Choroid plexus epithelial cell (primary cell): ENCODE results near the gene RAD18.

Source experiments
- DNase-seq: peaks from one replicate; pipeline ENCODE4 v3.0.0-alpha.2; 2010; ENCODE audit warnings: low read depth
- H3K4me3 ChIP-seq: 2 replicates; pipeline ENCODE4 v1.5.1; 2011; ENCODE audit warnings: low read depth, mild to moderate bottlenecking, control low read depth, low read length, moderate library complexity
- TF ChIP-seq, protein P1 (sequence below): conservative IDR thresholded peaks from 2 replicates; pipeline ENCODE4 v1.5.1; 2011; ENCODE audit warnings: low read depth, mild to moderate bottlenecking, control low read depth, inconsistent platforms, low read length, moderate library complexity

The RAD18 gene

DNA sequence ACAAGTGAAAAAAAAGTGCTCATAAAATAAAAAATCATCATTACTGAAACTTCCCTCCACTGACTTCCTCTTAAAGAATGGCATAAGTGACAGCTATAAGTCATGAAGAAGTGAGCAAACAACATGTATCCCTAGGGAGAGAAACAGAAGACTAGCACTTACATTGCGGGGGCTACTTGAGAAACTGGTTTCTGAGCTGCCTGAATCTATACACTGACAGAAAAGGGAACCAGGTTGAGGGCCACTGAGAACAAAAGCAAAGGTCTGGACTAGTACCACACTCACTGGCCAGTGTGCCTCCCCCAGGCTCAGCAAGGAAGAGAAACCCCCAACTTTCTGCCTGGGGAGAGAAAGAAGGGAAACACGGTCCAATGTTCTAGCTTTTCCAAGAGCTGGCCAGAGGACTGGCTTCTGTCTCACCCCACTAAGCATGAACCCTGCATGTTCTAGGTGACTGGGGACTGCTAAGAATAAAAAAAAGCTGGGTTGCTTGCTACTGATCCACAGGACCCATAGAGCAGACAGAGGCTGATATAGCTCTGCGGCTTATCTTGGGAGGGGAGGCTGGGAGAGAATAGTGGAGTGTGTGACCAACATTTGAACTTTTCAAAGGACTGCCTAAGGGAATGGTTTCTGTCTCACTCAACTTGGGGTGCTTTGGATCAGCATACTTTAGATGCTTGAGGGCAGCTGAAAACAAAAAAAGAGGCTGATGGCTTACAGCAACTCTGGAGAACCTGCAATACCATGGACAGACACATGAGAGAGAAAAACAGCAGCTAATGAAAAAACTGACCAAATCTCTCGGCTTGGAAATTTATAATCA lies 8.1 kb downstream of the RAD18 start:
- H3K4me3 ChIP-seq, result no peak overlapping the region
- TF ChIP-seq, protein P1, sequence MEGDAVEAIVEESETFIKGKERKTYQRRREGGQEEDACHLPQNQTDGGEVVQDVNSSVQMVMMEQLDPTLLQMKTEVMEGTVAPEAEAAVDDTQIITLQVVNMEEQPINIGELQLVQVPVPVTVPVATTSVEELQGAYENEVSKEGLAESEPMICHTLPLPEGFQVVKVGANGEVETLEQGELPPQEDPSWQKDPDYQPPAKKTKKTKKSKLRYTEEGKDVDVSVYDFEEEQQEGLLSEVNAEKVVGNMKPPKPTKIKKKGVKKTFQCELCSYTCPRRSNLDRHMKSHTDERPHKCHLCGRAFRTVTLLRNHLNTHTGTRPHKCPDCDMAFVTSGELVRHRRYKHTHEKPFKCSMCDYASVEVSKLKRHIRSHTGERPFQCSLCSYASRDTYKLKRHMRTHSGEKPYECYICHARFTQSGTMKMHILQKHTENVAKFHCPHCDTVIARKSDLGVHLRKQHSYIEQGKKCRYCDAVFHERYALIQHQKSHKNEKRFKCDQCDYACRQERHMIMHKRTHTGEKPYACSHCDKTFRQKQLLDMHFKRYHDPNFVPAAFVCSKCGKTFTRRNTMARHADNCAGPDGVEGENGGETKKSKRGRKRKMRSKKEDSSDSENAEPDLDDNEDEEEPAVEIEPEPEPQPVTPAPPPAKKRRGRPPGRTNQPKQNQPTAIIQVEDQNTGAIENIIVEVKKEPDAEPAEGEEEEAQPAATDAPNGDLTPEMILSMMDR, result peak; percentile 31
- peak; percentile 75 for DNase-seq

DNA sequence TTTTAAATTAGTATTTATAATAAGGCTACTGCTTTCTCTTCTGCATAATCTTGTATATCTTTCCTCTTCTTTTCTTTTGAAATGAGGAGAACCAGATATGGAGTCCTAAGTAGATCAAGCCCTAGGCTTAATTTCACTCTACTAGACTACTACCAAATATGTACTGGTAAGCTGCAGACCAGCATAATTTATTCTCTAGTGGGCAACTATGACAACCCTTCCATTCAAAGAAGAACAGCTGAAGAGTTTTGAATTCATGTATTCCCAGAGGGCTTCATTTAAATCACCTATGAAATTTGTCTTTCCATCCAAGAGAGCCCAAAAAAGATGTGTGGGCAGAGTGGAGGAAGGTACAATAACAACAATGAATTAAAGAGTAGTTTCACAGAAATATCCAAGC lies 10.0 kb downstream of the RAD18 start:
- no peak overlapping the region for H3K4me3 ChIP-seq
- no peak for DNase-seq
- TF ChIP-seq, protein P1, result no peak

DNA sequence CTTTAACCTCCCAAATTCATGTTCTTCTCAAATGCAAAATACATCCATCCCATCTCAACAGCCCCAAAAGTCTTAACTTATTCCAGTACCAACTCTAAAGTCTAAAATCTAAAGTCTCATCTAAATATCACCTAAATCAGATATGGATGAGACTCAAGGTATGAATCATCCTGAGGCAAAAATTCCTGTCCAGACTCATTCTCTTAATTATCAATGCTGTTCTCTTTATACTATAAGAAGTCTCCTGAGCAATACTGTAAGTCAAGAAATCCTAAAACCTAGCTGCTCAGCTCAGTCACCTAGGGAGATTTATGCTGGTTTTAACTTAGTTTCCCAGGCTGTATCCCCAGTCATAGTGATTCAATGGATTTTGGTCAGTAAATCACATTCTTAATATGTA lies 11.1 kb downstream of the RAD18 start:
- H3K4me3 ChIP-seq, result no peak overlapping the region
- DNase-seq, result no peak
- TF ChIP-seq, protein P1, result no peak

DNA sequence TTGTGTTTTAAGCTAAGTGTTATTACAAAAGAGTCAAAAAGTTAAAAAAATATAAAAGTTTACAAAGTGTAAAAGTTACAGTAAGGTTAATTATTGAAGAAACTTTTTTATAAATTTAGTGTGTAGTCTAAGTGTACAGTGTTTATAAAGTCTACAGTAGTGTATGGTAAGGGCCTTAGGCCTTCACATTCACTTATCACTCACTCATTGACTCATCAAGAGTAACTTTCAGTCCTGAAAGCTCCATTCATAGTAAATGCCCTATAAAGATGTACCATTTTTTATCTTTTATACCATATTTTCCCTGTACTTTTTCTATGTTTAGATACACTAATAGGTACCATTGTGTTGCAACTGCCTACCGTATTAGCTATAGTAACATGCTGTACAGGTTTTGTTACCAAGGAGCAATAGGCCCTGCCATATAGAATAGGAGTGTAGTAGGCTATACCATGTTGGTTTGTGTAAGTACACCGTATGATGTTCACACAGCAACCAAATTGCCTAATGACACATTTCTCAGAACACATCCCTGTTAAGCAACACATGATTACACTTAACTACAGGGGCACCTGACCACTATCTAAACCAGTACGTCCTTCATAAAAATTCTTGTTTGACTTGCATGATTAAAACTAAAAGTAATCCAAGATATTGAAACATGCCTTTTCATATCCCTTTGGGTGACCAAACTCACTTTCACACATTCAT lies 17.2 kb downstream of the RAD18 start:
- TF ChIP-seq, protein P1, result no peak
- H3K4me3 ChIP-seq, result no peak overlapping the region
- DNase-seq, result peak; percentile 46

DNA sequence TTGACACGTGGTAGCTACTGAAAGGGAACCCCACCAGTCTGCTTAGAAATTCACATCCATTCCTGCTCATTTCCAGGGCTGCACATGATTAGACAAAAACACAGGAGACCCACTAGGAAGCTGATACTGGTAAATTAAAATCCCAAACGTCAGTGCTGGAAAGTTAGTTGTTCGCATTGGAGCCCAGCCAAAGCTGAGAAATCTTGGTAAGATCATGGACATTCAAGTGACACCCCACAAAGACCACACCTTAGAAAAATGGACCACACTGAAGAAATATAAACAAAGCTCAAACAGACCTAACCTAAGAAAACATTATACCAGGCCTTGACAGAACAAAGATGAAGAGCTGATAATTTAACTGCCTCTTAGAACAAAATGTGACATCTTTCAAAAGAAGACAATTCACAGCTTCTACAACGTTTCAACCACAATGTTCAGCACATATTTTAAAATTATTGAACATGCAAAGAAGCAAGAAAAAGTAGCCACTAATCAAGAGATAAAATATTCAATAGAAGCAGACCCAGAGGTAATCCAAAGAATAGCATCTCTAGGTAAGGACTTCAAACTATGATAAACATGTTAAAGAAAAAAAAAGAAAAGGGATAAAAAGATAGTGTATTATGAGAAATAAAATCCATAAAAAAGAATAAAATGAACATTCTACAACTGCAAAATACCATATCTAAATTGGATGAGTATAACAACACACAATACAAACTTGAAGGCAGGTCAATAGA lies 20.4 kb downstream of the RAD18 start:
- DNase-seq, result no peak
- TF ChIP-seq, protein P1, result no peak
- no peak overlapping the region for H3K4me3 ChIP-seq

DNA sequence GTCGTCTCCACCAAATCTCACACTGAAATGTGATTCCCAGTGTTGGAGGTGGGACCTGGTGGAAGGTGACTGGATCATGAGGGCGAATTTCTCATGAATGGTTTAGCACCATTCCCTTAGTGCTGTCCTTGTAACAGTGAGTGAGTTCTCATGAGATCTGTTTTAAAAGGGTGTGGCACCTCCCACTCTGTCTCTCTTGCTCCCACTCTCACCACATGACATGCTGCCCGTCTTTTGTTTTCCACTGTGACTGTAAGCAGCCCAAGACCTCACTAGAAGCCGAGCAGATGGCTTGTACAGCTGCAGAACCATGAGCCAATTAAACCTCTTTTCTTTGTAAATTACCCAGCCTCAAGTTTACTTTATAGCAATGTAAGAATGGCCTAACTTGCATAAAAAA lies 21.2 kb downstream of the RAD18 start:
- no peak for DNase-seq
- H3K4me3 ChIP-seq, result no peak overlapping the region
- TF ChIP-seq, protein P1, result no peak
